ENCODE data around the gene MAG. TPM values are rescaled to one million over a fixed set of nuclear protein-coding genes. Genes with fewer than 3 reads are reported as not detected.

The MAG gene
- total RNA-seq, 4 donors from 2014 or later, result not detected

GRCh38 chr19:35360880-35361420, 69.0 kb downstream of the MAG start:
- intact Hi-C loops (cut with DNase I; ENCODE audit: low total_unique reads) (no loop called here), in situ Hi-C loops (cut with MboI; ENCODE audit: low pct_ligation_motif_present in 1 of 4, low pct_unique_long_range_greater_than_20kb in 1 of 4, low sequenced_read_pairs in 3 of 4) (loop anchor here in 1 of 4 donors (25.0 kb wide), 1 partner anchor 101 kb away; no protein-coding TSS in a partner anchor)
- no peaks in the 10 kb centered on the region for H3K36me3 ChIP-seq
- WGBS, 2 donors (ENCODE audit: low coverage in 1 of 2), result 0 to 55% methylated on average over 1 to 5 of the region's 5 CpGs
- H3K27me3 ChIP-seq, result no peaks in the 10 kb centered on the region
- no peak overlapping the region for H3K27ac ChIP-seq
- no peak for TF ChIP-seq CTCF (IDR thresholded peaks at IDR 0.05)
- no peak for TF ChIP-seq POLR2AphosphoS5 (IDR thresholded peaks at IDR 0.05)
- no peak for TF ChIP-seq EP300 (IDR thresholded peaks at IDR 0.05; ENCODE audit: low read depth)
- TF ChIP-seq POLR2A (IDR thresholded peaks at IDR 0.05), result no peak
- H3K4me1 ChIP-seq, result no peaks in the 10 kb centered on the region
- H3K4me3 ChIP-seq, result no peak overlapping the region
- no peak for DNase-seq
- H3K9me3 ChIP-seq, result no peaks in the 10 kb centered on the region

DNA sequence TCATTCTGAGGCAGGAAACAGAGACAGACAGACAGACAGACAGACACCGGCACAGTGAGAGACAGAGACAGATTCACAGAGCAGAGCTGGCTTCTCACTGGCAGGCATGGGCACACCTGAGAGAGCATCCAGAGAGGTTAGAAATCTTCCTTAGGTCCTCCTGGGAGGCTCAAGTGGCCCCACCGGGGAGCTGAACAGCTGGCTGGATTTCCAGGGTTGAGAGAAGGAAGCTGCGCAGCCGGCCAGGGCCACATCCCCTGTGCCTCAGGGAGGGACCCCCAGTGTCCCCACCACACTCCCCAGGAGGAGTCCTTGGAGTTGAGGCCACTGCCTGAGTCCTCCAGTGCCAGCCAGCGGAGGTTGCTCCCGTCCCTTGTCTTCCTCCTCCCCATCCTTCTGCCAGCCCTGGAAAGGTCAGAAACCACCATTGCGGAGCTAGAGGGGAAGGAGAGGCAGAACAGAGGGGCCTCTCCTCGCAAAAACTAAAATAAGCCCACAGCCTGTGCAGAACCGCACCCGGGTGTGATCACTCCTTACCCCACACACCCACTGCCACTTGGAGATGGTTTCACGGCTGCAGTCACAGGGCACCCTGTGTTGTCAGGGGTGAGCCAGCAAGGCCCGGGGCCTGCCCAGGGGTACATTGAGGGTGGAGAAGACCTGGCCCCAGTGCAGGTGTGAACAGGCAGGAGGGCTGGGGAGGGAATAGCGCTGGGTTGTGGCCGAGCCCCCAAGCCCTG, 70.5 kb downstream of the MAG start:
- no peaks in the 10 kb centered on the region for H3K9me3 ChIP-seq
- intact Hi-C loops (cut with DNase I; ENCODE audit: low total_unique reads) (no loop called here), in situ Hi-C loops (cut with MboI; ENCODE audit: low pct_ligation_motif_present in 1 of 4, low pct_unique_long_range_greater_than_20kb in 1 of 4, low sequenced_read_pairs in 3 of 4) (loop anchor here in 1 of 4 donors (25.0 kb wide), 1 partner anchor 100 kb away; no protein-coding TSS in a partner anchor)
- WGBS, 2 donors (ENCODE audit: low coverage in 1 of 2), result 69% methylated on average over 14 of the region's 14 CpGs; no CpG with 5 or more reads in 1 of the 2 donors
- H3K36me3 ChIP-seq, result no peaks in the 10 kb centered on the region
- TF ChIP-seq POLR2AphosphoS5 (IDR thresholded peaks at IDR 0.05) (no peak), EP300 (IDR thresholded peaks at IDR 0.05; ENCODE audit: low read depth) (no peak), POLR2A (IDR thresholded peaks at IDR 0.05) (no peak), CTCF (IDR thresholded peaks at IDR 0.05) (no peak)
- DNase-seq, result no peak
- no peak overlapping the region for H3K4me3 ChIP-seq
- H3K4me1 ChIP-seq, result no peaks in the 10 kb centered on the region
- H3K27me3 ChIP-seq, result no peaks in the 10 kb centered on the region
- no peak overlapping the region for H3K27ac ChIP-seq

- H3K36me3 ChIP-seq, result no peaks in the 10 kb centered on the region
- no peaks in the 10 kb centered on the region for H3K9me3 ChIP-seq
- no peak overlapping the region for H3K27ac ChIP-seq
- no peaks in the 10 kb centered on the region for H3K4me1 ChIP-seq
- 73% methylated on average over 11 of the region's 11 CpGs; no CpG with 5 or more reads in 1 of the 2 donors for WGBS, 2 donors (ENCODE audit: low coverage in 1 of 2)
- intact Hi-C loops (cut with DNase I; ENCODE audit: low total_unique reads), result no loop called here
- no peak overlapping the region for H3K4me3 ChIP-seq
- TF ChIP-seq POLR2AphosphoS5 (IDR thresholded peaks at IDR 0.05) (no peak), EP300 (IDR thresholded peaks at IDR 0.05; ENCODE audit: low read depth) (no peak), CTCF (IDR thresholded peaks at IDR 0.05) (no peak), POLR2A (IDR thresholded peaks at IDR 0.05) (no peak)
- in situ Hi-C loops (cut with MboI; ENCODE audit: low pct_ligation_motif_present in 1 of 4, low pct_unique_long_range_greater_than_20kb in 1 of 4, low sequenced_read_pairs in 3 of 4), result loop anchor here in 1 of 4 donors (25.0 kb wide), 1 partner anchor 99 kb away; no protein-coding TSS in a partner anchor
- no peaks in the 10 kb centered on the region for H3K27me3 ChIP-seq
- DNase-seq, result no peak
Measured at GRCh38 chr19:35363001-35363590, 71.1 kb downstream of the MAG start.

Other genes starting within 250 kb of the MAG start
- 1,000 to 10,000 TPM; 1,678 to 4,641 (median 3,622) TPM for gene FXYD3, start 176.3 kb upstream of the MAG start, total RNA-seq
- 10 to 100 TPM in 3 of 4 donors, 1 to 10 TPM in 1; 9.8 to 71.8 (median 25.9) TPM for gene LGI4, start 157.1 kb upstream of the MAG start, total RNA-seq
- gene FXYD1, start 153.3 kb upstream of the MAG start, total RNA-seq, result 10 to 100 TPM in 2 of 4 donors, not detected in 2; 10.6 to 29.2 TPM
- gene FXYD7, start 148.9 kb upstream of the MAG start, total RNA-seq, result not detected
- 10 to 100 TPM in 2 of 4 donors, 1 to 10 TPM in 2; 2.0 to 57.2 (median 15.1) TPM for gene FXYD5, start 137.4 kb upstream of the MAG start, total RNA-seq
- not detected for gene FAM187B, start 63.4 kb upstream of the MAG start, total RNA-seq
- gene LSR, start 43.2 kb upstream of the MAG start, total RNA-seq, result 100 to 1,000 TPM; 124 to 484 (median 330) TPM
- 100 to 1,000 TPM in 3 of 4 donors, 10 to 100 TPM in 1; 95.9 to 207 (median 140) TPM for gene USF2, start 23.2 kb upstream of the MAG start, total RNA-seq
- not detected for gene HAMP, start 9.6 kb upstream of the MAG start, total RNA-seq
- gene CD22, start 37.0 kb downstream of the MAG start, total RNA-seq, result 10 to 100 TPM in 2 of 4 donors, 1 to 10 TPM in 1, not detected in 1; 4.4 to 27.7 (median 21.1) TPM
- under 1 TPM in 1 of 4 donors, not detected in 3; 0.32 TPM for gene FFAR1, start 55.7 kb downstream of the MAG start, total RNA-seq
- gene FFAR3, start 66.3 kb downstream of the MAG start, total RNA-seq, result under 1 TPM in 1 of 4 donors, not detected in 3; 0.27 TPM
- not detected for gene GPR42, start 78.9 kb downstream of the MAG start, total RNA-seq
- gene FFAR2, start 156.1 kb downstream of the MAG start, total RNA-seq, result 1 to 10 TPM in 1 of 4 donors, under 1 TPM in 1, not detected in 2; 0.32 to 2.2 TPM
- not detected for gene KRTDAP, start 198.3 kb downstream of the MAG start, total RNA-seq
- 10 to 100 TPM in 2 of 4 donors, 1 to 10 TPM in 2; 2.7 to 18.1 (median 10.0) TPM for gene DMKN, start 221.5 kb downstream of the MAG start, total RNA-seq
- gene SBSN, start 236.2 kb downstream of the MAG start, total RNA-seq, result not detected
- gene GAPDHS, start 241.3 kb downstream of the MAG start, total RNA-seq, result not detected

Data from transverse colon (tissue), 4 donors.